ENCODE measurements around the gene IFT74.

IFT74 gene

GRCh38 chr9:26946753-26947727, 9.2 kb upstream of the IFT74 start, which contains the start of gene PLAA:
Gene PLAA (minus strand): TSS chr9:26947242. CDS start chr9:26947045, 197 bp downstream.
- Mint-ChIP-seq H3K27me3 (ENCODE audit: low read depth) (no peaks in the 10 kb centered on the region), H3K4me1 (peaks cover 36% of the 10 kb centered on the region), H3K27ac (peak within 1 kb of the TSS; percentile 99 to 100 (median 100)), H3K4me3 (peak within 1 kb of the TSS; percentile 91 to 93 (median 91)), H3K9me3 (no peaks in the 10 kb centered on the region), H3K36me3 (ENCODE audit: low read depth) (peaks cover 18% of the 10 kb centered on the region)
- no peak for TF ChIP-seq CTCF (IDR thresholded peaks at IDR 0.05; ENCODE audit: unreplicated experiment in 3 of 3)

GRCh38 chr9:26947736-26948135, 8.5 kb upstream of the IFT74 start:
- H3K27me3 Mint-ChIP-seq (ENCODE audit: low read depth), result no peaks in the 10 kb centered on the region
- peak overlapping the region; percentile 91 to 93 (median 91) for H3K4me3 Mint-ChIP-seq
- peak overlapping the region; percentile 99 to 100 (median 100) for H3K27ac Mint-ChIP-seq

GRCh38 chr9:26949637-26950069, 6.6 kb upstream of the IFT74 start:
- H3K36me3 Mint-ChIP-seq (ENCODE audit: low read depth), result no peaks in the 10 kb centered on the region
- no peaks in the 10 kb centered on the region for H3K9me3 Mint-ChIP-seq
- H3K27ac Mint-ChIP-seq, result no peak overlapping the region
- TF ChIP-seq CTCF (IDR thresholded peaks at IDR 0.05; ENCODE audit: unreplicated experiment in 3 of 3), result no peak
- H3K4me1 Mint-ChIP-seq, result peaks cover 22% of the 10 kb centered on the region
- peak overlapping the region in 2 of 3 experiments; percentile 14 to 44 for H3K4me3 Mint-ChIP-seq
- H3K27me3 Mint-ChIP-seq (ENCODE audit: low read depth), result no peaks in the 10 kb centered on the region

More at GRCh38 chr9:26947736-26948135, 8.5 kb upstream of the IFT74 start:
- peaks cover 32% of the 10 kb centered on the region for H3K4me1 Mint-ChIP-seq
- H3K36me3 Mint-ChIP-seq (ENCODE audit: low read depth), result peaks cover 15% of the 10 kb centered on the region
- no peaks in the 10 kb centered on the region for H3K9me3 Mint-ChIP-seq
- no peak for TF ChIP-seq CTCF (IDR thresholded peaks at IDR 0.05; ENCODE audit: unreplicated experiment in 3 of 3)

GRCh38 chr9:26950521-26950920, 5.7 kb upstream of the IFT74 start:
- peak overlapping the region in 1 of 3 experiments; percentile 16 for H3K4me3 Mint-ChIP-seq
- TF ChIP-seq CTCF (IDR thresholded peaks at IDR 0.05; ENCODE audit: unreplicated experiment in 3 of 3), result no peak
- no peaks in the 10 kb centered on the region for H3K36me3 Mint-ChIP-seq (ENCODE audit: low read depth)
- H3K4me1 Mint-ChIP-seq, result peaks cover 23% of the 10 kb centered on the region
- H3K27me3 Mint-ChIP-seq (ENCODE audit: low read depth), result no peaks in the 10 kb centered on the region
- H3K27ac Mint-ChIP-seq, result no peak overlapping the region
- H3K9me3 Mint-ChIP-seq, result no peaks in the 10 kb centered on the region

GRCh38 chr9:26951794-26952193, 4.4 kb upstream of the IFT74 start:
- no peak for TF ChIP-seq CTCF (IDR thresholded peaks at IDR 0.05; ENCODE audit: unreplicated experiment in 3 of 3)
- no peak overlapping the region for H3K27ac Mint-ChIP-seq
- H3K27me3 Mint-ChIP-seq (ENCODE audit: low read depth), result no peaks in the 10 kb centered on the region
- H3K9me3 Mint-ChIP-seq, result no peaks in the 10 kb centered on the region
- H3K4me3 Mint-ChIP-seq, result no peak overlapping the region
- peaks cover 21% of the 10 kb centered on the region for H3K4me1 Mint-ChIP-seq
- no peaks in the 10 kb centered on the region for H3K36me3 Mint-ChIP-seq (ENCODE audit: low read depth)
